ENCODE results near the gene ADA. TPM values are rescaled to one million over a fixed set of nuclear protein-coding genes. Genes with fewer than 3 reads are reported as not detected.
A peak's percentile ranks its signal among the peaks of the same experiment; 100 is the strongest.

The ADA gene
- total and polyA plus RNA-seq, 2 of the 13 experiments (the other 11 are each of a cell fraction or from before 2014, with no cell fraction given) = 2.5 to 11.3 TPM

DNA sequence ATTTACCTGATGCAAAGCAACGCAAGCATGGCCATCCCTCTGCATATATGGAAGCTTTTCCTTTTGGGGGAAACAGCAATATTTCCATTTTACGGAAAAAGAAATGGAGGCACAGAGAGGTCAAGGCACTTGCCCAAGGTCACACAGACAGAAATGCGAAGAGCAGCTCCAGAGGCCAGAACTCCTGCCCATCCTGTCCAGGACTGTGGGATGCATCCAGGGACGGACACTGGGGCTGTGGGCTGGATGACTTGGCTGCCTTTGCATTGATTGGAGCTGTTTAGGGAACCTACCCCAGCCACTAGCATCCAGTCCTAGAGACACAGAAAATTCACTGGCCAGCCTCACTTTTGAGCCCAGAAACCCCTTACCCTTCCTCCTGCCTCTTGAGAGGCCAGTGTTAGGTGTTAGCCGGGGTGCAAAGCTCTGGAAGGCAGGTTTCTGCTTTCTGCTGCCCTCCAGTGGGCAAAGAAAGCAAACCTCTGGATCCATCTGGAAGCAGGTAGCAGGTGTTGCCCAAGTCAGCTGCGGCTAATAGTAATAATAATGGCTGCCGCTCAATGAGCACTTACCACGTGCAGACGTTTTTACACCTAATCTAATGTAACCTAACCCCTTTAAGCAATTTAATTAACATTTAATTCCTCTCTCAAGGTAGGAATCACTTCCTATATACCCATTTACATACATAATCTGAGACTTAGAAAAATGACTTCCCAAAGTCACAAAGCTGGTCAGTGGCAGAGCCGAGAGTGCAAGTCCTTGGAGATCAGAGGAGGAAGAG, 32.0 kb upstream of the ADA start:
- ATAC-seq = peak; percentile 80
- H2AFZ ChIP-seq (ENCODE audit: low read length) = no peak overlapping the region
- POLR2A ChIA-PET = no interaction called here
- TF ChIP-seq, protein P1, sequence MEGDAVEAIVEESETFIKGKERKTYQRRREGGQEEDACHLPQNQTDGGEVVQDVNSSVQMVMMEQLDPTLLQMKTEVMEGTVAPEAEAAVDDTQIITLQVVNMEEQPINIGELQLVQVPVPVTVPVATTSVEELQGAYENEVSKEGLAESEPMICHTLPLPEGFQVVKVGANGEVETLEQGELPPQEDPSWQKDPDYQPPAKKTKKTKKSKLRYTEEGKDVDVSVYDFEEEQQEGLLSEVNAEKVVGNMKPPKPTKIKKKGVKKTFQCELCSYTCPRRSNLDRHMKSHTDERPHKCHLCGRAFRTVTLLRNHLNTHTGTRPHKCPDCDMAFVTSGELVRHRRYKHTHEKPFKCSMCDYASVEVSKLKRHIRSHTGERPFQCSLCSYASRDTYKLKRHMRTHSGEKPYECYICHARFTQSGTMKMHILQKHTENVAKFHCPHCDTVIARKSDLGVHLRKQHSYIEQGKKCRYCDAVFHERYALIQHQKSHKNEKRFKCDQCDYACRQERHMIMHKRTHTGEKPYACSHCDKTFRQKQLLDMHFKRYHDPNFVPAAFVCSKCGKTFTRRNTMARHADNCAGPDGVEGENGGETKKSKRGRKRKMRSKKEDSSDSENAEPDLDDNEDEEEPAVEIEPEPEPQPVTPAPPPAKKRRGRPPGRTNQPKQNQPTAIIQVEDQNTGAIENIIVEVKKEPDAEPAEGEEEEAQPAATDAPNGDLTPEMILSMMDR (CRISPR knock-in tag; IDR thresholded peaks at IDR 0.05) = peak; percentile 85
- 0 out of 2 replicates have a peak, but pooled peaks have one; percentile 30 for TF ChIP-seq ELF1 (CRISPR knock-in tag; IDR thresholded peaks at IDR 0.05)
- TF ChIP-seq ZFP36 (IDR thresholded peaks at IDR 0.05; ENCODE audit: borderline replicate concordance, low read depth, low read length, partially characterized antibody) = peak; percentile 2
- TF ChIP-seq SP5 (CRISPR knock-in tag; IDR thresholded peaks at IDR 0.05; ENCODE audit: borderline replicate concordance, low read depth) = no peak
- TF ChIP-seq XRCC5 (optimal IDR thresholded peaks at IDR 0.05; ENCODE audit: low read length) = peak; percentile 45
- 0 out of 2 replicates have a peak, but pooled peaks have one; percentile 28 for TF ChIP-seq CBX5 (CRISPR knock-in tag; IDR thresholded peaks at IDR 0.05; ENCODE audit: borderline replicate concordance)
- no peak for TF ChIP-seq SRF (IDR thresholded peaks at IDR 0.05; ENCODE audit: low read depth, low read length)
- TF ChIP-seq NCOA5 (CRISPR knock-in tag; IDR thresholded peaks at IDR 0.05) = no peak
- peak; percentile 69 for TF ChIP-seq YY1 (IDR thresholded peaks at IDR 0.05; ENCODE audit: insufficient read depth, insufficient replicate concordance, low read depth, low read length)
- TF ChIP-seq SRSF9 (IDR thresholded peaks at IDR 0.05; ENCODE audit: borderline replicate concordance, insufficient read depth, low read depth, low read length, poor library complexity, severe bottlenecking) = no peak
- TF ChIP-seq ZNF572 (CRISPR knock-in tag; IDR thresholded peaks at IDR 0.05) = 0 out of 2 replicates have a peak, but pooled peaks have one; percentile 60
- TF ChIP-seq AKAP8 (CRISPR knock-in tag; IDR thresholded peaks at IDR 0.05) = no peak
- no peak for TF ChIP-seq SOX6 (IDR thresholded peaks at IDR 0.05)
- peak; percentile 29; the same call in 1 of the 2 replicates for TF ChIP-seq SOX6 (CRISPR knock-in tag; IDR thresholded peaks at IDR 0.05)
- TF ChIP-seq CEBPB (IDR thresholded peaks at IDR 0.05; ENCODE audit: borderline replicate concordance, low read depth, low read length) = peak; percentile 58; the same call in 1 of the 2 replicates

More for the DNA sequence above, 32.0 kb upstream of the ADA start:
- Histone ChIP-seq H3K27me3 (ENCODE audit: control insufficient read depth in 1 of 2, insufficient read depth in 2 of 2, low read length in 2 of 2) (peaks cover 0 to 3% of the 10 kb centered on the region in 2 experiments; a peak in 2 of 5 replicates), H4K20me1 (ENCODE audit: insufficient read depth, low read length) (no peaks in the 10 kb centered on the region), H3K27ac (ENCODE audit: extremely low read length, insufficient read depth, low read length) (no peak overlapping the region), H3K4me3 (replicated peaks in 1 of 3; ENCODE audit: insufficient read depth in 1 of 3, low read depth in 2 of 3, low read length in 3 of 3) (no peak overlapping the region), H3K79me2 (ENCODE audit: insufficient read depth, low read length) (no peaks in the 10 kb centered on the region), H3K4me1 (ENCODE audit: insufficient read depth, low read length) (peaks cover 15% of the 10 kb centered on the region), H3K4me2 (ENCODE audit: low read depth, low read length) (no peak overlapping the region), H3K9ac (ENCODE audit: insufficient read depth, low read depth, low read length) (no peak overlapping the region), H3K9me3 (ENCODE audit: low read length) (no peaks in the 10 kb centered on the region), H3K36me3 (replicated peaks in 1 of 2; ENCODE audit: control insufficient read depth in 1 of 2, insufficient read depth in 2 of 2, low read length in 2 of 2) (no peaks in the 10 kb centered on the region)
- FAIRE-seq (no peak), DNase-seq (ENCODE audit: low spot score) (peak; percentile 63)
- BruUV-seq (replicated peaks) = no TSS peak
- intact Hi-C loops (cut with micrococcal nuclease; ENCODE audit: unreplicated experiment) (loop anchor here (10.0 kb wide), 1 partner anchor 469 kb away; the partner anchor contains the start of gene OSER1), in situ Hi-C loops (cut with HindIII; ENCODE audit: extremely low pct_ligation_motif_present, low pct_unique_long_range_greater_than_20kb) (no loop called here)
- CTCF ChIA-PET (ENCODE audit: low intra/inter-chr PET ratio, low total read pairs) = interaction anchor here (4.9 to 6.7 kb wide), 2 partner anchors 51 to 183 kb away, joined by 44 to 170 read pairs; no protein-coding TSS in a partner anchor
- WGBS (ENCODE audit: low lambda C conversion rate) = 17% methylated on average over 10 of the region's 10 CpGs

Measured in HepG2 (cell line).